Measurements from ENCODE around the gene SPATA21.
"Not testable (repeated sequence)": the region's sequence is repeated elsewhere in the genome, so short reads cannot be mapped to it uniquely, and the experiment has no call there.

Gene SPATA21

GRCh38 chr1:16436946-16437474, at the start of gene SPATA21:
Gene SPATA21, minus strand, starts transcription at chr1:16437424. Its CDS starts 6,053 bp downstream, at chr1:16431371.
- H3K4me3 ChIP-seq (ENCODE audit: low read depth, low read length), result no peak within 1 kb of the TSS
- TF ChIP-seq CTCF (IDR thresholded peaks at IDR 0.05; ENCODE audit: borderline replicate concordance, insufficient read depth, low read depth, low read length), result no peak

- H3K4me3 ChIP-seq (ENCODE audit: low read depth, low read length), result not testable (repeated sequence)
Measured at GRCh38 chr1:16487011-16487410, 49.8 kb upstream of the SPATA21 start.

GRCh38 chr1:16486316-16486715, 49.1 kb upstream of the SPATA21 start:
- not testable (repeated sequence) for H3K4me3 ChIP-seq (ENCODE audit: low read depth, low read length)

GRCh38 chr1:16484931-16485330, 47.7 kb upstream of the SPATA21 start:
- no peak for TF ChIP-seq CTCF (IDR thresholded peaks at IDR 0.05; ENCODE audit: borderline replicate concordance, insufficient read depth, low read depth, low read length)

GRCh38 chr1:16484501-16484835, 47.2 kb upstream of the SPATA21 start:
- TF ChIP-seq CTCF (IDR thresholded peaks at IDR 0.05; ENCODE audit: borderline replicate concordance, insufficient read depth, low read depth, low read length), result no peak
- H3K4me3 ChIP-seq (ENCODE audit: low read depth, low read length), result no peak overlapping the region

More at GRCh38 chr1:16484931-16485330, 47.7 kb upstream of the SPATA21 start:
- H3K4me3 ChIP-seq (ENCODE audit: low read depth, low read length), result no peak overlapping the region

- H3K4me3 ChIP-seq (ENCODE audit: low read depth, low read length), result not testable (repeated sequence)
Measured at GRCh38 chr1:16483639-16484500, 46.6 kb upstream of the SPATA21 start.

GRCh38 chr1:16483146-16483545, 45.9 kb upstream of the SPATA21 start:
- not testable (repeated sequence) for H3K4me3 ChIP-seq (ENCODE audit: low read depth, low read length)

- no peak for TF ChIP-seq CTCF (IDR thresholded peaks at IDR 0.05; ENCODE audit: borderline replicate concordance, insufficient read depth, low read depth, low read length)
- H3K4me3 ChIP-seq (ENCODE audit: low read depth, low read length), result no peak overlapping the region
Measured at GRCh38 chr1:16478091-16478490, 40.9 kb upstream of the SPATA21 start.

GRCh38 chr1:16475771-16476770, 38.8 kb upstream of the SPATA21 start:
- not testable (repeated sequence) for H3K4me3 ChIP-seq (ENCODE audit: low read depth, low read length)

- not testable (repeated sequence) for H3K4me3 ChIP-seq (ENCODE audit: low read depth, low read length)
Measured at GRCh38 chr1:16474891-16475290, 37.7 kb upstream of the SPATA21 start.

Measured in GM12875 (cell line).